ENCODE data around the gene KIFBP.

- TF ChIP-seq CTCF (IDR thresholded peaks at IDR 0.05; ENCODE audit: poor library complexity) = no peak
- TF ChIP-seq EZH2 (IDR thresholded peaks at IDR 0.05; ENCODE audit: borderline replicate concordance) = no peak
- TF ChIP-seq EZH2phosphoT487 (IDR thresholded peaks at IDR 0.05; ENCODE audit: low read depth, severe bottlenecking, unreplicated experiment) = no peak
These were observed 64.1 kb downstream of the KIFBP start for GRCh38 chr10:69052736-69053135.
